OCI-LY1 (cell line): ENCODE results near the gene FAM47C.

Source experiments
- H2AFZ ChIP-seq: fragments of 200-600 bp; sonication (generic), shearing (Covaris generic); 2 replicates; pipeline ENCODE4 v1.6.0; 2014; ENCODE audit warnings: antibody characterized with exemption, mild to moderate bottlenecking, low read length
- H3F3A ChIP-seq: fragments of 200-600 bp; sonication (generic), shearing (Covaris generic); 2 replicates; pipeline ENCODE4 v1.6.0; 2014; ENCODE audit warnings: mild to moderate bottlenecking, antibody characterized with exemption, low read length, moderate library complexity; ENCODE audit not compliant: insufficient read depth
- H3K27ac ChIP-seq: fragments of 200-600 bp; sonication (generic); 2 replicates; pipeline ENCODE4 v1.5.1; 2014; ENCODE audit warnings: low read length, mixed run types, mild to moderate bottlenecking, low read depth; ENCODE audit not compliant: poor library complexity, severe bottlenecking
- H3K27me3 ChIP-seq: fragments of 200-600 bp; sonication (generic); 2 replicates; pipeline ENCODE4 v1.6.0; 2014; ENCODE audit warnings: antibody characterized with exemption, mild to moderate bottlenecking, low read length, moderate library complexity; ENCODE audit not compliant: insufficient read depth
- H3K36me3 ChIP-seq: fragments of 200-600 bp; sonication (generic); 2 replicates; pipeline ENCODE4 v1.6.1; 2014; ENCODE audit warnings: mild to moderate bottlenecking, antibody characterized with exemption, low read length, moderate library complexity, mixed read lengths; ENCODE audit not compliant: insufficient read depth
- H3K4me1 ChIP-seq: fragments of 200-600 bp; sonication (generic); 2 replicates; pipeline ENCODE4 v1.5.1; 2014; ENCODE audit warnings: mild to moderate bottlenecking, low read length, moderate library complexity; ENCODE audit not compliant: insufficient read depth, severe bottlenecking
- H3K4me2 ChIP-seq: fragments of 200-600 bp; sonication (generic), shearing (Covaris generic); 2 replicates; pipeline ENCODE4 v1.6.1; 2014; ENCODE audit warnings: low read length
- H3K4me3 ChIP-seq: fragments of 200-600 bp; sonication (generic); 2 replicates; pipeline ENCODE4 v1.5.1; 2014; ENCODE audit warnings: low read length, low read depth, mild to moderate bottlenecking, mixed read lengths; ENCODE audit not compliant: poor library complexity, severe bottlenecking
- H3K79me2 ChIP-seq: fragments of 200-600 bp; shearing (Covaris generic); 2 replicates; pipeline ENCODE4 v1.6.1; 2016; ENCODE audit warnings: mixed run types, low read length, mixed read lengths; ENCODE audit not compliant: insufficient read depth
- H3K9ac ChIP-seq: fragments of 200-600 bp; sonication (generic), shearing (Covaris generic); 2 replicates; pipeline ENCODE4 v1.6.1; 2014; ENCODE audit warnings: mild to moderate bottlenecking, low read length, mixed read lengths
- H3K9me2 ChIP-seq: fragments of 200-600 bp; sonication (generic), shearing (Covaris generic); 2 replicates; pipeline ENCODE4 v1.6.1; 2014; ENCODE audit warnings: low read depth, mild to moderate bottlenecking, low read length, mixed read lengths
- H3K9me3 ChIP-seq: fragments of 200-600 bp; shearing (Covaris generic); 2 replicates; pipeline ENCODE4 v1.6.1; 2014; ENCODE audit warnings: low read length, mixed read lengths
- H4K20me1 ChIP-seq: fragments of 200-600 bp; sonication (generic), shearing (Covaris generic); 2 replicates; pipeline ENCODE4 v1.6.0; 2016; ENCODE audit warnings: mild to moderate bottlenecking, low read length; ENCODE audit not compliant: insufficient read depth
- EZH2 ChIP-seq: fragments of 200-600 bp; sonication (generic), shearing (Covaris generic); IDR thresholded peaks from 2 replicates; pipeline ENCODE4 v1.8.0; 2017; ENCODE audit warnings: borderline replicate concordance, mixed run types, mild to moderate bottlenecking, antibody characterized with exemption, low read length, moderate library complexity, mixed read lengths
- TF ChIP-seq, protein P1 (sequence below): fragments of 200-600 bp; sonication (generic), shearing (Covaris generic); IDR thresholded peaks from 2 replicates; pipeline ENCODE4 v1.5.1; 2017; ENCODE audit warnings: mild to moderate bottlenecking, antibody characterized with exemption, low read length, moderate library complexity, mixed read lengths

Gene FAM47C

DNA sequence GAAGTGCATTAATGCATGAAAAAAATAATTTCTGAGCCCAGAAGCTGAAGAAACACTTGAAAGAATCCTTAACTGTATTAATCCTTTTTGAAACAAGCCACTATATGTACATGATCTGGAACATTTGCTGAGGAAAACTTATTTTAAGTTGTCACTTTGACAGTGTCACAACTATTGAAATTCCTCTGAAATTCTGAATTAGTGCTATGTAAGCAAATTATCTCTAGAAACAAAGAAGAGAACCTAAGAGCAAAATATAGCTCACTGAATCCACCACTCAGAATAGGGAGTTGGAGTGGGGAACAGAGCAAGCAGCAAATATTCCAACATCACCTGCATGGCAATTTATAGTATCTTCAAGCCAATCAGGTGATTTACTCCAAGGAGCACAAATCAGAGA is 34.6 kb upstream of the FAM47C start:
- H3K4me3 ChIP-seq, result no peak overlapping the region
- H3K4me1 ChIP-seq, result no peaks in the 10 kb centered on the region
- no peaks in the 10 kb centered on the region for H3K27me3 ChIP-seq
- no peak overlapping the region for H3K9ac ChIP-seq
- H3K36me3 ChIP-seq, result no peaks in the 10 kb centered on the region
- H3K27ac ChIP-seq, result no peak overlapping the region
- H3K9me3 ChIP-seq, result no peaks in the 10 kb centered on the region
- no peaks in the 10 kb centered on the region for H3K9me2 ChIP-seq
- no peak overlapping the region for H3K4me2 ChIP-seq
- no peaks in the 10 kb centered on the region for H3K79me2 ChIP-seq
- H2AFZ ChIP-seq, result no peak overlapping the region
- TF ChIP-seq, protein P1, sequence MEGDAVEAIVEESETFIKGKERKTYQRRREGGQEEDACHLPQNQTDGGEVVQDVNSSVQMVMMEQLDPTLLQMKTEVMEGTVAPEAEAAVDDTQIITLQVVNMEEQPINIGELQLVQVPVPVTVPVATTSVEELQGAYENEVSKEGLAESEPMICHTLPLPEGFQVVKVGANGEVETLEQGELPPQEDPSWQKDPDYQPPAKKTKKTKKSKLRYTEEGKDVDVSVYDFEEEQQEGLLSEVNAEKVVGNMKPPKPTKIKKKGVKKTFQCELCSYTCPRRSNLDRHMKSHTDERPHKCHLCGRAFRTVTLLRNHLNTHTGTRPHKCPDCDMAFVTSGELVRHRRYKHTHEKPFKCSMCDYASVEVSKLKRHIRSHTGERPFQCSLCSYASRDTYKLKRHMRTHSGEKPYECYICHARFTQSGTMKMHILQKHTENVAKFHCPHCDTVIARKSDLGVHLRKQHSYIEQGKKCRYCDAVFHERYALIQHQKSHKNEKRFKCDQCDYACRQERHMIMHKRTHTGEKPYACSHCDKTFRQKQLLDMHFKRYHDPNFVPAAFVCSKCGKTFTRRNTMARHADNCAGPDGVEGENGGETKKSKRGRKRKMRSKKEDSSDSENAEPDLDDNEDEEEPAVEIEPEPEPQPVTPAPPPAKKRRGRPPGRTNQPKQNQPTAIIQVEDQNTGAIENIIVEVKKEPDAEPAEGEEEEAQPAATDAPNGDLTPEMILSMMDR, result no peak
- no peak for TF ChIP-seq EZH2
- H4K20me1 ChIP-seq, result no peaks in the 10 kb centered on the region
- no peaks in the 10 kb centered on the region for H3F3A ChIP-seq

DNA sequence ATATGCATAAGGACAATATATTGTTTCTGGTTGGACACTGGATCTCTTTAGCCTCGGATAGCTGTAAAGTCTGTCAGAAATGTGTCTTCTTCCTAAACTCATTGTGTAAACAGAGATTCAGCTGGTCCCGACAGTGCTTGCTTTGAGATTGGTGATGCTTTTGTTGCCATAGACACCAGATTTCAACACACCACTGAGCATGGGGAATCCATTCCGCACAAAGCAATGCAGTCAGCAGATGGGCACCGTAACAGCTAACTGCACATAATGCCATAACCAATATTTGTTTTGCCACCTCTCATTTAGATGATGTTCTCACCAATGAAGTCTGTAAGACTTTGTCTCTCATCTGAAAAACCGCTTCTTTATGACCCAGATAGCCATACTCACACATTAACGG is 33.3 kb upstream of the FAM47C start:
- no peak overlapping the region for H3K4me2 ChIP-seq
- H3K36me3 ChIP-seq, result no peaks in the 10 kb centered on the region
- H3K79me2 ChIP-seq, result no peaks in the 10 kb centered on the region
- no peaks in the 10 kb centered on the region for H3K9me2 ChIP-seq
- H4K20me1 ChIP-seq, result no peaks in the 10 kb centered on the region
- H3K9ac ChIP-seq, result no peak overlapping the region
- H3K9me3 ChIP-seq, result no peaks in the 10 kb centered on the region
- no peak overlapping the region for H3K27ac ChIP-seq
- no peak overlapping the region for H3K4me3 ChIP-seq
- no peak overlapping the region for H2AFZ ChIP-seq
- no peaks in the 10 kb centered on the region for H3K4me1 ChIP-seq
- H3K27me3 ChIP-seq, result no peaks in the 10 kb centered on the region
- TF ChIP-seq EZH2, result no peak
- TF ChIP-seq, protein P1, result no peak
- no peaks in the 10 kb centered on the region for H3F3A ChIP-seq

DNA sequence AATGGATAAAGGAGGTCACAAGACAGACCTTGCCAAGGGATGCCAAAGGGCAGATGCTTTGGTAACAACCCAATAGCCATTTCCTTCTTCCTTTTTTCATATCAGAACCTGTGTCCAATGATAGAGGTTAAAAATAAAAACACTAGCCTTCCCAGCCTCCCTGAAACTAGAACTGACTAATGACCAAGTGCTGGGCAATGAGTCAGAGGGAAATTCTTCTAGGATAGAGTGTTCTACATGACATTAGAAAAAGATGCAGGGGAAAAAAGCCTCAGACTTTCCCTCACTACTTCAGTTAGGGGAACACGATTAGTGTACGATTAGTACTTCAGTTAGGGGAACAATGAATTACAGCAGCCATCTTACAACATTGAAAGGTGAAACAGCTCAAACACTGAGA is 29.3 kb upstream of the FAM47C start:
- Histone ChIP-seq H4K20me1 (no peaks in the 10 kb centered on the region), H3K4me3 (no peak overlapping the region), H3K4me2 (no peak overlapping the region), H2AFZ (no peak overlapping the region), H3K9ac (no peak overlapping the region), H3K9me3 (no peaks in the 10 kb centered on the region), H3K79me2 (no peaks in the 10 kb centered on the region), H3K4me1 (no peaks in the 10 kb centered on the region), H3K27me3 (no peaks in the 10 kb centered on the region), H3F3A (no peaks in the 10 kb centered on the region), H3K27ac (no peak overlapping the region), H3K9me2 (no peaks in the 10 kb centered on the region), H3K36me3 (no peaks in the 10 kb centered on the region)
- TF ChIP-seq, protein P1, result no peak
- no peak for TF ChIP-seq EZH2
